ENCODE data around the gene PTBP3.

DNA sequence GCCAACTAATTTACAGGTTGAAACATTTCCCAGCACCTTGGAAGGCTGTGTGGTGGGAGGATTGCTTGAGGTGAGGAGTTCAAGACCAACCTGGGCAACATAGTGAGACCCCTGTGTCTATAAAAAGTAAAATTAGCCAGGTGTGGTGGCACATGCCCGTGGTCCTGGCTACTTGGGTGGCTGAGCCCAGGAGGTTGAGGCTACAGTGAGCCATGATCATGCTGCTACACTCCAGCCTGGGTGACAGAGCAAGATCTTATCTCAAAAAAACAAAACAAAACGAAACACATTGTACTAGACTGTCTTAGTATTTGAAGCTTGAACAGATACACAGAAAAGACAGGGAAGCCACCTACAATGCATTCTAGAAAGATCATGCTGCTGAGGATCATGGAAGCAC is 43.7 kb upstream of the PTBP3 start:
- TF ChIP-seq, protein P1, sequence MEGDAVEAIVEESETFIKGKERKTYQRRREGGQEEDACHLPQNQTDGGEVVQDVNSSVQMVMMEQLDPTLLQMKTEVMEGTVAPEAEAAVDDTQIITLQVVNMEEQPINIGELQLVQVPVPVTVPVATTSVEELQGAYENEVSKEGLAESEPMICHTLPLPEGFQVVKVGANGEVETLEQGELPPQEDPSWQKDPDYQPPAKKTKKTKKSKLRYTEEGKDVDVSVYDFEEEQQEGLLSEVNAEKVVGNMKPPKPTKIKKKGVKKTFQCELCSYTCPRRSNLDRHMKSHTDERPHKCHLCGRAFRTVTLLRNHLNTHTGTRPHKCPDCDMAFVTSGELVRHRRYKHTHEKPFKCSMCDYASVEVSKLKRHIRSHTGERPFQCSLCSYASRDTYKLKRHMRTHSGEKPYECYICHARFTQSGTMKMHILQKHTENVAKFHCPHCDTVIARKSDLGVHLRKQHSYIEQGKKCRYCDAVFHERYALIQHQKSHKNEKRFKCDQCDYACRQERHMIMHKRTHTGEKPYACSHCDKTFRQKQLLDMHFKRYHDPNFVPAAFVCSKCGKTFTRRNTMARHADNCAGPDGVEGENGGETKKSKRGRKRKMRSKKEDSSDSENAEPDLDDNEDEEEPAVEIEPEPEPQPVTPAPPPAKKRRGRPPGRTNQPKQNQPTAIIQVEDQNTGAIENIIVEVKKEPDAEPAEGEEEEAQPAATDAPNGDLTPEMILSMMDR (conservative IDR thresholded peaks at IDR 0.05; ENCODE audit: low read depth, low read length), result no peak
- TF ChIP-seq EZH2 (IDR thresholded peaks at IDR 0.05; ENCODE audit: borderline replicate concordance, low read depth, low read length, poor library complexity, severe bottlenecking), result no peak
